ENCODE measurements around the gene SLC38A1. TPM values are rescaled to one million over a fixed set of nuclear protein-coding genes. Genes with fewer than 3 reads are reported as not detected.

SLC38A1 gene
- polyA plus RNA-seq, 1 of the 3 experiments (the other 2 are of a cell fraction), result 20.7 TPM

- Histone ChIP-seq H3K4me2 (no peak overlapping the region), H3K9me3 (no peaks in the 10 kb centered on the region), H3K79me2 (ENCODE audit: insufficient read depth) (no peaks in the 10 kb centered on the region), H3K4me3 (ENCODE audit: low read depth in 2 of 2, low read length in 1 of 2) (no peak overlapping the region), H3K36me3 (replicated peaks in 1 of 2; ENCODE audit: control insufficient read depth in 1 of 2, insufficient read depth in 2 of 2, low read length in 1 of 2) (peaks cover 71 to 83% of the 10 kb centered on the region in 2 experiments), H3K27ac (ENCODE audit: low read depth in 2 of 2, low read length in 1 of 2) (no peak overlapping the region), H4K20me1 (ENCODE audit: insufficient read depth) (no peaks in the 10 kb centered on the region), H3K4me1 (ENCODE audit: control insufficient read depth in 1 of 2, insufficient read depth in 2 of 2, low read depth in 1 of 2, low read length in 1 of 2) (peaks cover 6% of the 10 kb centered on the region in 2 experiments; a peak in 3 of 4 replicates), H3K9ac (no peak overlapping the region), H3K9me2 (no peaks in the 10 kb centered on the region), H2AFZ (ENCODE audit: low read depth) (no peak overlapping the region), H3F3A (replicated peaks; ENCODE audit: insufficient read depth) (no peaks in the 10 kb centered on the region), H3K27me3 (ENCODE audit: insufficient read depth) (no peaks in the 10 kb centered on the region)
- TF ChIP-seq RAD21 (IDR thresholded peaks at IDR 0.05; ENCODE audit: low read length) (peak; percentile 33; the same call in 1 of the 2 replicates), NFIC (IDR thresholded peaks at IDR 0.05; ENCODE audit: borderline replicate concordance) (no peak), CTCF (IDR thresholded peaks at IDR 0.05) (peak; percentile 26)
- 35% methylated on average over 2 of the region's 2 CpGs for WGBS (ENCODE audit: low lambda C conversion rate)
- CTCF ChIA-PET, result interaction anchor here (0.8 to 2.0 kb wide), 4 partner anchors 13 to 98 kb away, joined by 3 to 5 read pairs (median 4); no protein-coding TSS in a partner anchor
- no peak for DNase-seq
- POLR2A ChIA-PET, result no interaction called here
Observed at GRCh38 chr12:46205294-46205693, 63.5 kb downstream of the SLC38A1 start.

GRCh38 chr12:46201284-46201789 lies 67.5 kb downstream of the SLC38A1 start:
- Histone ChIP-seq H4K20me1 (ENCODE audit: insufficient read depth) (no peaks in the 10 kb centered on the region), H3F3A (replicated peaks; ENCODE audit: insufficient read depth) (no peaks in the 10 kb centered on the region), H3K9me3 (no peaks in the 10 kb centered on the region), H2AFZ (ENCODE audit: low read depth) (no peak overlapping the region), H3K27me3 (ENCODE audit: insufficient read depth) (no peaks in the 10 kb centered on the region), H3K27ac (ENCODE audit: low read depth in 2 of 2, low read length in 1 of 2) (no peak overlapping the region), H3K9ac (no peak overlapping the region), H3K4me3 (ENCODE audit: low read depth in 2 of 2, low read length in 1 of 2) (no peak overlapping the region), H3K4me2 (no peak overlapping the region), H3K4me1 (ENCODE audit: control insufficient read depth in 1 of 2, insufficient read depth in 2 of 2, low read depth in 1 of 2, low read length in 1 of 2) (no peaks in the 10 kb centered on the region), H3K36me3 (replicated peaks in 1 of 2; ENCODE audit: control insufficient read depth in 1 of 2, insufficient read depth in 2 of 2, low read length in 1 of 2) (peaks cover 83 to 91% of the 10 kb centered on the region in 2 experiments), H3K9me2 (0 out of 2 replicates have a peak, but pooled peaks cover 3% of the 10 kb centered on the region), H3K79me2 (ENCODE audit: insufficient read depth) (no peaks in the 10 kb centered on the region)
- ChIA-PET POLR2A (no interaction called here), CTCF (interaction anchor here (1.3 kb wide), 1 partner anchor 16 kb away, joined by 4 read pairs; no protein-coding TSS in a partner anchor)
- WGBS (ENCODE audit: low lambda C conversion rate), result 93% methylated on average over 5 of the region's 5 CpGs
- no peak for TF ChIP-seq CTCF (IDR thresholded peaks at IDR 0.05)
- no peak for TF ChIP-seq MXI1 (IDR thresholded peaks at IDR 0.05; ENCODE audit: low read depth, low read length)
- no peak for TF ChIP-seq RCOR1 (IDR thresholded peaks at IDR 0.05; ENCODE audit: low read length)
- TF ChIP-seq SIN3A (IDR thresholded peaks at IDR 0.05; ENCODE audit: borderline replicate concordance, low read depth, low read length), result no peak
- TF ChIP-seq TEAD4 (IDR thresholded peaks at IDR 0.05; ENCODE audit: borderline replicate concordance, insufficient read depth), result no peak
- no peak for TF ChIP-seq MEF2A (IDR thresholded peaks at IDR 0.05; ENCODE audit: borderline replicate concordance, low read depth)
- TF ChIP-seq FOXM1 (IDR thresholded peaks at IDR 0.05; ENCODE audit: low read depth), result no peak
- TF ChIP-seq FOXJ3 (CRISPR knock-in tag; IDR thresholded peaks at IDR 0.05), result no peak
- no peak for TF ChIP-seq TAF1 (IDR thresholded peaks at IDR 0.05; ENCODE audit: borderline replicate concordance, low read depth, low read length)
- no peak for DNase-seq

Measured in SK-N-SH (cell line).